ENCODE results near the gene THADA. TPM values are rescaled to one million over a fixed set of nuclear protein-coding genes. Genes with fewer than 3 reads are reported as not detected.

Gene THADA
- total RNA-seq, 4 donors from 2014 or later: 35.7 to 49.2 (median 47.4) TPM

GRCh38 chr2:43455731-43456642 lies 139.9 kb downstream of the THADA start:
- TF ChIP-seq POLR2A (IDR thresholded peaks at IDR 0.05) (no peak), CTCF (IDR thresholded peaks at IDR 0.05) (no peak), EP300 (IDR thresholded peaks at IDR 0.05) (no peak)
- WGBS, 2 donors: 40 to 41% methylated on average over 6 of the region's 6 CpGs
- Histone ChIP-seq H3K9me3 (no peaks in the 10 kb centered on the region), H3K36me3 (no peaks in the 10 kb centered on the region), H3K4me1 (peaks cover 0 to 80% (median 35%) of the 10 kb centered on the region in 4 donors), H3K27me3 (no peaks in the 10 kb centered on the region), H3K27ac (peak overlapping the region in 2 of 4 donors; percentile 20 to 45), H3K4me3 (no peak overlapping the region)
- no peak for DNase-seq (ENCODE audit: low spot score in 2 of 2)

GRCh38 chr2:43455296-43455695 lies 140.5 kb downstream of the THADA start:
- TF ChIP-seq EP300 (IDR thresholded peaks at IDR 0.05) (no peak), POLR2A (IDR thresholded peaks at IDR 0.05) (no peak), CTCF (IDR thresholded peaks at IDR 0.05) (no peak)
- peak overlapping the region in 2 of 4 donors; percentile 20 to 45 for H3K27ac ChIP-seq

GRCh38 chr2:43454791-43455190 lies 141.0 kb downstream of the THADA start:
- Histone ChIP-seq H3K4me1 (peaks cover 0 to 68% (median 26%) of the 10 kb centered on the region in 4 donors), H3K4me3 (no peak overlapping the region), H3K27me3 (no peaks in the 10 kb centered on the region), H3K27ac (peak overlapping the region in 2 of 4 donors; percentile 20 to 45), H3K9me3 (no peaks in the 10 kb centered on the region), H3K36me3 (no peaks in the 10 kb centered on the region)
- TF ChIP-seq POLR2A (IDR thresholded peaks at IDR 0.05) (no peak), CTCF (IDR thresholded peaks at IDR 0.05) (no peak), EP300 (IDR thresholded peaks at IDR 0.05) (no peak)
- no peak for DNase-seq (ENCODE audit: low spot score in 2 of 2)
- 75 to 87% methylated on average over 2 of the region's 2 CpGs for WGBS, 2 donors

More at GRCh38 chr2:43455296-43455695, 140.5 kb downstream of the THADA start:
- peaks cover 0 to 73% (median 30%) of the 10 kb centered on the region in 4 donors for H3K4me1 ChIP-seq
- no peak for DNase-seq (ENCODE audit: low spot score in 2 of 2)
- H3K4me3 ChIP-seq: no peak overlapping the region
- no peaks in the 10 kb centered on the region for H3K36me3 ChIP-seq
- H3K9me3 ChIP-seq: no peaks in the 10 kb centered on the region
- H3K27me3 ChIP-seq: no peaks in the 10 kb centered on the region
- WGBS, 2 donors: 74 to 79% methylated on average over 5 of the region's 5 CpGs

- Histone ChIP-seq H3K4me1 (peaks cover 0 to 55% (median 19%) of the 10 kb centered on the region in 4 donors), H3K36me3 (no peaks in the 10 kb centered on the region), H3K4me3 (no peak overlapping the region), H3K27ac (no peak overlapping the region), H3K27me3 (no peaks in the 10 kb centered on the region), H3K9me3 (no peaks in the 10 kb centered on the region)
- 73 to 75% methylated on average over 6 of the region's 6 CpGs for WGBS, 2 donors
- no peak for DNase-seq (ENCODE audit: low spot score in 2 of 2)
- TF ChIP-seq POLR2A (IDR thresholded peaks at IDR 0.05): no peak
- no peak for TF ChIP-seq CTCF (IDR thresholded peaks at IDR 0.05)
- TF ChIP-seq EP300 (IDR thresholded peaks at IDR 0.05): no peak
Measured at GRCh38 chr2:43453179-43454170, 142.4 kb downstream of the THADA start.
